ENCODE results near the gene GPX5.

DNA sequence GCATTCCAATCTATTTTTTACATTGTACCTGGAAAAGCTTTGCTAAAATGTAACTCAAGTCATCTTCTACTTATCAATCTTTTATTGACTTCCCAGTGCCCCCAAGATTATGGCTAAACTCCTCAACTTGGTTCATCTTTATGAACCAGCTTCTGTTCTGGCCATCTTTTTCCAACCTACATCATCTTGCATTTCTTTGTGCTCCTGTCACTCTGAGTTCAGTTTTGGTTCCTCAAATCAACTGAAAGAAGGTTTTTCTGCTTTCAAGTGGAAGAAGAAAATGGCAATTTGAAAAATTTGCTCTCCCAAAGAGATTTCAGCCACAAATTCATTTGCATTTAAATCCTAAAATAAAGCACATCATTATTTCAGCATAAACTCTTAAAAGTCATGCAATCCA is 41.8 kb downstream of the GPX5 start:
- TF ChIP-seq POLR2A (IDR thresholded peaks at IDR 0.05) (no peak), CTCF (IDR thresholded peaks at IDR 0.05) (no peak)

All from body of pancreas (tissue), 4 donors.